NCI-H187 (cell line): Measurements from ENCODE around the gene RMP24.
"Not testable (repeated sequence)": the region's sequence is repeated elsewhere in the genome, so short reads cannot be mapped to it uniquely, and the experiment has no call there.

ENCODE experiments used
- DNase-seq, 2 experiments: peaks; one replicate each; lab custom pipeline; 2025; lab: John Stamatoyannopoulos, UW

RMP24 gene

DNA sequence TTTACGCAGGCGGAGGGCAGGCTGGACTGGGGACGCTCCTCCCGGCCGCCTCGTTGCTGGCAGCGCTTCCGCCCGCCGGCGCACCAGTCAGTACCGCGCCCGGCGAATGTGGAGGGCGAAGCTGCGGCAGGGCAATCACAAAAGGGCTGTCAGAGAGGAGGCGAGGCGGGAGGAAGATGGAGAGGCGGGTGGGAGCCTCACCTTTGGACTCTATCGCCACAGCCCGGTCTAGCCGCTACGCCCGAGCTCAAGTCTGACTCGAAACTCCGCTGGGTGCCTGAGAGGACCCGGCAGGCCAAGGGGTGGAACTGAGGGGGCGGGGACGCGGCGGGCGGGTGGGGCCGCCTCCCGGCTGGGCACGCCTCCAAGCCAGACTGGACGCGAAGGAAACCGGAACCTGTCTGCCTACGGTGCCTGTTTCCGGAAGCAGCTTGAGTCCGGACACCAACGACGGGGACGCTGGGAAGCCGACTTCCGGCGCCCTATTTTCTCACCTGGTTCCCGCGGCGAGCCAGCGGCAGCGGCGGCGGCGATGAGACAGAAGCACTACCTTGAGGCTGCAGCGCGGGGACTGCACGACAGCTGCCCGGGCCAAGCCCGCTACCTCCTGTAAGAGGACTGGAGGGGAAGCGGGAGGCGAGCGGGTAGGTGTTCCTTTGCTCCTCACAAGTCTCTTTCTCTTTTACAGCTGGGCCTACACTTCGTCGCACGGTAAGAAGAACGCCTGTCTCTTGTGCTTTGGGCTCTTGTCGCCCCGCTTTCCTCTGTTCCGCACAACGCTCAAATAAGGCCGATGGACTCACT lies at the start of gene RMP24:
Gene RMP24, plus strand, starts transcription at position 483 of the 804 bp plus-strand sequence.
- peak; percentile 79 to 82 for DNase-seq

DNA sequence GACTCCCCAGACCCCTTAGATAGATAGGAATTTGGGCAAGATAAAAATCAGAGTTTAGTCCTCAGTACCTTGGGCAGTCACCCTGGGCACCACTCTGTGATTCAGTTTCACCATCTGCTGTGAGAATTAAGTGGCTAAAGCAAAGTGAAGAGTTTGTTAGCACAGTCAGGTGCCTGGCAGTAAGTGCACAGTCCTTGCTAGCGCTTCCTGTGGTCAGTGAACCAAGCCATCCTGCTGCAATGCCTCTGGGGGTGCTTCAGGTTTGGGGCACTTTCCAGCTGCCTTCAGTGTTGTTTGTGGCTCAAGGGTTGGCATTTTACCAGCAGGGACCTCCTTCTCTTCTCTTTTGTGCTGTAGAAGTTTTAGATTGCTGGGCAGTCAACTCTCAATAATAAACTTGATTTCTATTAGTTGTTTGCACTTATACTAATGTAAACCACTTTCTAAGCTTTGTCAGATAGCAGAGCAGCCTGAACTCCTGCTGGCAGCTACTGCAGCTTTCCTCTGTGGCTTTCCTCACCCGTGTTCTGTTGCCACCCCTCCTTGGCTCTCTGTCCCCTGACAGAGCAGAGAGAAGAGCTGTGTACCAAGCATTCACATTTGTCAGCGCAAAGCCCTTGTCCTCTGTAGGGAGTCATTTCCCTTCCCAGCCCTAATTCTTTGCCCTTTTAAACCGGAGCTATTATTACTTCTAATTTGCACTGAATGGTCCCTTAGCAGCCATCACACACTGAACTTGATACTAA lies 48.4 kb upstream of the RMP24 start:
- no peak for DNase-seq

DNA sequence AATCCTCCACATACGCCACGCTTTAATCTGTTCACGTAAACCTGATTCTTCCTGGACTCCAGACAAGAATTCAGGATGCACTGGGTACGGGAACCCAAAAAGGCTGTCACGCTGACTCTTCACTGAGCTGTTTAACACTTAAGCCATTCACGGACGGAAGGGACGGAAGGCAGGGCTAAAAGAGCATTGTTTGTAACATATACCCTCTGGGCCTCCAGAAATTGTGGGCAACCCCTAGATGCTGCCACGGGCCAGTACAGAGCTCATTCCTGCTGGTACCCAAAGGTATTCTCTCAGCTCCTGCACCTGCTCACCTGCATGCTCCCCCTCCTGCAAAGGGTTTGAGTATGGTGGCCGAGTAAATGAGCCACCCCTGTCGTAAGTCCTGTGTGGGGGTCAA lies 45.6 kb upstream of the RMP24 start:
- no peak for DNase-seq

DNA sequence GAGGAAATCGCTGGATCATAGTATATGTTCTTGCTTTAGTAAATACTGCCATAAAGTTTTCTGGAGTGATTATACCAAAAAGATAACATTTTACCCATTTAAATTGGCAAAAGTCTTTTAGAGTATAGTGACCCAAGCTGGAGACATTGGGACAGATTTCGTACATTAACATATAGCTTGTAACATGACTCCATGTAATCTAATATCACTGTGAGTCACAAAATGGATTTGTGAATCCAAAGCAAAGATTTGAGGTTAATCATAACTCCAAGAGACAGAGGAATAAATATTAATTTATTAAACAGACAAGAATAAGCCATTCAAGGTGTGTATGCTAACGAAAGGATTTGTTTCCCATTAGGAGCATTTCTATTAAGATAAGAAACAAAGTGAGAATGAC lies 45.0 kb upstream of the RMP24 start:
- no peak for DNase-seq

DNA sequence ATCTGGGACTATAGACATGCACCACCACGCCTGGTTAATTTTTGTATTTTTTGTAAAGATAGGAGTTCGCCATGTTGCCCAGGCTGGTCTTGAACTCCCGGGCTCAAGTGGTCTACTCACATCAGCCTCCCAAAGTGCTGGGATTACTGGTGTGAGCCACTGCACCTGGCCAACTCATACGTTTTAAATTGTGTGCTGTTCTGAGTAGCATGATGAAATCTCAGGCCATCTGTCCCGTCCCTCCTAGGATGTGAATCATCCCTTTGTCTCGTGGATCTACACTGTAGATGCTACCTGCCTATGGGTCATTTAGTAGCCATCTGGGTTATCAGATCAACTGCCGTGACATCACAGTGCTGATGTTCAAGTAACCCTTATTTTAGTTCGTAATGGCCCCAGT lies 38.5 kb upstream of the RMP24 start:
- DNase-seq: no peak

DNA sequence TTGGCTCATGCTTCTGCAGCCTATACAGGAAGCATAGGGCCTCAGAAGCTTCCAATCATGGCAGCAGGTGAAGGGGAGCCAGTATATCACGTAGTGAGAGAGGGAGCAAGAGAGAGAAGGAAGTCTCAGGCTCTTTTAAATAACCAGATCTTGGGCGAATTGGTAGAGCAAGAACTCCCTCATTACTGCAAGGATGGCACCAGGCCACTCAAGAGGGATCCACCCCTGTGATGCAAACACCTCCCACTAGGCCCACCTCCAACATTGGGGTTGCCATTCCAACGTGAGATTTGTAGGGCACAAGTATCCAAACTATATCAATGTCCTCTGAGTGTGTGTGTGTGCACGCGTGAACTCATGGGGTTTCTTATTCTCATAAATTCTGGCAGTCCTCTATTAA lies 37.6 kb upstream of the RMP24 start:
- no peak for DNase-seq

DNA sequence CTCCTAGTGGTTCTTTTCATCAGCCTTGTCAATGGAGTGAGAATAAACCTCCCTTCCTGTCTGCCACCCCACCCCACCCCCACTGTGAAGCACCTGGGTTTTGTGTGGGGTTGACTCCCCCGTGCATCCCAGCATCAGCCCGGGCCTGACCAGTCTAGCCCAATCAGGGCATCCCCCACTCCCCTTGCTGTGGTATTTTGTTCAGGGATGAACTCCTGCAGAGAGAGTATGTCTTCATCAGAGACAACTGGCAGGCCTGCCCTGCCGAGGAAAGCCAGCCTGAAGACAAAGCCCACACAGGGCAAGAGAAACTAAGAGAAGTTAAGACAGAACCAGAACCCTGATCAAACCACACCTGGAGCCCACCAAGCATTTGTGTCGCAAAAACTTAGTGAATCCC lies 36.7 kb upstream of the RMP24 start:
- DNase-seq: no peak

DNA sequence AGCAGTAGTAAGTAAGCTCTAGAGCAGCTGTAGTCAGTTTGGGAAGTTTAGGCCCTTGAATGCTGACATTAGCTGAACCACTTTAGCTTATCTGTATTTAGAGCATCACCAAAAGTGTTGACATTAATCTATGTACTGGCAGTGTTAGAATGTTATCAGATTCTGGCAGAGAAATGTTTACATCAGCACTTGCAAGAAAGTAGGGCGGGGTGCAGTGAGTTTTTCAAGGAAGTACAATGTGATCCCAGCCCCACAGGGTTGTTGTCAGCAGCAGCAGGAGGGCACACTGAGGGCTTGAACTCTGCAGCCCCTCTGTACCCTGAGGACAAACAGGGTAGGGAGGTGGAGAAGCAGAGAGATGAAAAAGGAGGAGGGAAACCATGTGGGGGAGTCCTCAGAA lies 35.5 kb upstream of the RMP24 start:
- DNase-seq: no peak

DNA sequence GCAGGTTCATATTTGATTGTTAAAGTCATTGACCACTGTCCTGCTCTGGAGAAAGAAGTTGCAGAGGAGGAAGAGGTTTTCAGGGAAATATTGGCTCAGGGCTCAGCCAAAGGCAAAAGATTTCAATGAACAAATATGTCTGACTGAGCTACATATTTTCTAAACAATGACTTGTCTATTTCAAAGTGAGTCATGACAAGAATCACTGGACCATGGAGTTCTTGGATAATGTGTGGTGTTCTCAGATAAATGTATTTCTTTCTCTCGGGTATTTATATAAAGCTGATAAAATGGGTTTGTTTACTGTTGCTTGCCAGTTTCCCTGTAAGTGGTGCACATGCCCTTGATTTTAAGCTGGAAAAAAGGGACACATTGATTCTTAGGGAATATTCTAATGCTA lies 34.3 kb upstream of the RMP24 start:
- no peak for DNase-seq

DNA sequence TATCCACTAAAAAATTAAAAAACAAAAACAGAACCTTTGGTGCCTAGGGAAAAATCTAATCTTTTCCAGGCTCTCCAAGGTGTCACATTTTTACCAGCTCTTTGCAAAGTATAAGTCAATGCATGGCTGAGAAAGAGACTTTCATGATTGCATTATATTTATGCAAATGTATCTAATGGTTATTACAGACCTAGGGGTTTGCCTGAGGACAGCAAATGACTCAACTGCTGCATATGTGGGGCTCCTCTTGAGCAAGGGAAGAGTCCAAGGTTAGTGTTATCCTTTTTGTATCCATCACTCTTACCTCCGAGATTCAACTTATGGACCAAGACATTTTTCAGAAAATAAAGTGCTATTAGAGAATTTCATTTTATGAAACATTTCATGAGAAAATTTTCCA lies 33.9 kb upstream of the RMP24 start:
- DNase-seq: no peak

DNA sequence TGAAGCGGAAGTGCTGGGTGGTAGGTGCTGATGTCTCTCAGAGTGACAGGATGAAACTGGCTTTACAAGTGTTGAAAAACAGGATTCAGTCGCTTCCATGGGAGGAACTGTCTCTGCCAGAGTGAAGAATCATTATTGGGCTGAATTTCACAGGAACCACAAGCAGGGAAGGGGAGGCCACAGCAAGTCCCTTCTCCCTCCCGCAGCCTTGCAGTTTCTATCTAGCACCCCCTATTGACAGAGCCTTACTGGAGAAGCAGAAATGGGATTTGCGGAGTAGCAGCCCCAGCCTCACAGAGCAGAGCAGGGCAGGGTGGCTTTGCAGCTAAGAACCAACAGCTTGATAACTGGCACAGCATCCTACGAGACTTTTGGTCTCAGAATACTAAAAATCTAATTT lies 33.3 kb upstream of the RMP24 start:
- no peak for DNase-seq

DNA sequence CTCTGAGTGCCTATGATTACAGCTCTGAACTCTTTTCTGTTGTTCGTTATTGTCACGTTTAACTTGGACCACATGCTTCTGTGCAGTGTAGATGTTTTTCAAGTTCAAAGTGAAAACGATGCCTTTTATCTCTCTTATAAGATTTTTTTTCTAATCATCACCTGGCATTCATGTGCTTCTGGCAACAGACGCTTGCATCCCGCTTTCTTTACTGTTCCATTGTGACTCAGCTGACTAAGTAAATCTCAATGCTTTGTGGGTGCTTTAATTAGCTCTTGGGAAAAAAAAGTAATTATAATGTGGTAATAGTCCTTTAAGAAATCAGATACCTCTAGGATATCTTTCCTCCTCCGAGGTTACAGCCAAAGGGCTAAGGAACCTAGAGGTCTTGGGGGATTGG lies 31.2 kb upstream of the RMP24 start:
- DNase-seq: no peak

DNA sequence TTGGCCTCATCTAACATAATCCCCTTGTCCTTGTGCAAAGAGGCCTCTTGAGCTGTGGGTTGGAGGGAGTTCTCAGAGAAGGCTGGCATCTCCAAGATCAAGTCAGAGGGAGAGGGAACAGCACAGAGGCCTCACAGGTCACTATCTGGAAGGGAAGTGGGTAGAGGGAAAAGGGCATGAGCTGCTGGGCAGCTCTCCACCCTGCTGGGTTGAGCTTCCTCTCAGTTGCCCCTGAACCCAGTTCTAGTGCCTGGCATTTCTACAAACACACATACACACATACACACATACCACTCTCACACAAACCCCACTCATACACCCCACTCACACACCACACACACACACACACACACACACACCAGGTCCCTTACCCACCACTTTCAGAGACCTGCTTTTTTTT lies 30.3 kb upstream of the RMP24 start:
- no peak for DNase-seq

DNA sequence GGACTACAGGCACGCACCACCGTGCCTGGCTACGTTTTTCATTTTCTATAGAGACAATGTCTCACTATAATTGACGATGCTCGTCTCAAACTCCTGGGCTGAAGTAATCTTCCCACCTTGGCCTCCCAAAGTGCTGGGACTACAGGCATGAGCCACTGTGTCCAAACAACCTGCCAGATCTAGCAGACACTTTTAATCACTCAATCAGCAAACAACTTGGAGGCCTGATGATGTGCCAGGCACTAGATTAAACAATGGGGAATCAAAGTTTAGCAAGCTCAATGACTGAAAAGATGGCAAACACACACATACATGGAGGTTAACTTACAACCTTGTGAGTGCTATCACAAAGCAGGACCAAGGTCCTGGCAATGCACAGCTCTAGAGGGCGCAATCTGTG lies 29.8 kb upstream of the RMP24 start:
- DNase-seq: no peak

DNA sequence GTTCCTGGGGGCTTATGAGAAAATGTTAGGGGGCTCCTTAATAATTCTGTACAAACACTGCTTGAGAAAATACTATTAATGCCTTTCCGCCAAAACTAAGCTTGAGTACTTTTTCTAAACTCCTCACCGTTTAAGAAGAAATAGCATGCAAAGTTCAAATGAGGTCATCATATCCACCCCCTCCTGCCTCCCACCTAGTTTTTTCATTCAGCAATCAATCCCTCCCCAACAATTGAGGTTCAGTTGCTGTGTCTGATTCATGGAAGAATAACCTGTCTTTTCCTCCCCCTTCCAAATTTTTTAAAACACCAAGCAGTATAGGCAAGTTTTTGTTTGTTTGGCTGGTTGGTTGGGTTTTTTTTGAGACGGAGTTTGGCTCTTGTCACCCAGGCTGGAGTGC lies 24.4 kb upstream of the RMP24 start:
- no peak for DNase-seq

DNA sequence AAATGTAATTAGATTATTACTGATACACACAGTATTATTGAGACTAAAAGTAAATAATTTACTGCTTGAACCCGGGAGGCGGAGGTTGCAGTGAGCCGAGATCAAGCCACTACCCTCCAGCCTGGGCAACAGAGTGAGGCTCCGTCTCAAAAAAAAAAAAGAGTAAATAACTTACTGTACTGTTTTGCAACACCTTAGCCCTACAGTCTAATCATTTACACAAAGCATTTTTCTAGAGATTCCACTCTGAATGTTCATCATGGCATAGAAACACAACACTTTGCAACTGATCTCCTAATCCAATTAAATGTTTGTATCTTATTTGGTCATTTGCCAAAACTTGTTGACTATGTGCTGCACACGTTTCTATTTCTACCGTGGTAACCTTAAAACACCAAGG lies 23.4 kb upstream of the RMP24 start:
- DNase-seq: no peak

DNA sequence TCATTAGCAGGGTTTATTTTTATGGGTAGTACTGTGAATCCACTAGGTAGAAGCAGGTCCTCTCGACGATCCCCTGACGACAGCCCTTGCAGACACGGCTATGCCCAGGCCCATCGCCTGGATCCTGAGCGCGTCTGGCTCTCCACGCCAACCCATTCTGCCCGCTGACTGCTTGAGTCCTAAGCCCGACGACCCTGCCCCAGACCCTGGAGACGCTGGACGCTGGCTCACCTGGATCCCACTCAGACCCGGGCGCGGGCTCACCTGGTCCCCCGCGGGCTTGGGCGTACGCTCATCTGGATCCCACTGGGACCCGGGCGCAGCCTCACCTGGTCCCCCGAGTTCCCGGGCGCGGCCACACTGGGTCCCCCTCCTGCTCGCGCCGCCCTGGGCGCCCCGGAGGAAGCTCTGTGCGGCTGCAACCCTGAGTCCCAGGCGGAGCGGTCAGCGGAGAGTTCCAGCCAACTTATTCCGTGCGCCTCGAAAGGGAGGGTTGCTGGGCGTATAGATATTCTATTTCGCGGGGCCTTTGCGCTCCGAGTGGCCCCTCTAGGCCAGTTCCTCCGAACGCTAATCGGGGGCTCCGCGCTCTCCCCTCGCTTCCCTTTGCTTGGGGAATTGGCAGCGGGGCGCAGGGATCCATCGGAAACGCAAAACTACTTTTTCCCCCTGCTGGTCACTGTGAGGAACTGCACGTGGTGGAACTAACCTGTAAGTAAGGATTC lies 22.4 kb upstream of the RMP24 start:
- DNase-seq: peak; percentile 8 to 12

DNA sequence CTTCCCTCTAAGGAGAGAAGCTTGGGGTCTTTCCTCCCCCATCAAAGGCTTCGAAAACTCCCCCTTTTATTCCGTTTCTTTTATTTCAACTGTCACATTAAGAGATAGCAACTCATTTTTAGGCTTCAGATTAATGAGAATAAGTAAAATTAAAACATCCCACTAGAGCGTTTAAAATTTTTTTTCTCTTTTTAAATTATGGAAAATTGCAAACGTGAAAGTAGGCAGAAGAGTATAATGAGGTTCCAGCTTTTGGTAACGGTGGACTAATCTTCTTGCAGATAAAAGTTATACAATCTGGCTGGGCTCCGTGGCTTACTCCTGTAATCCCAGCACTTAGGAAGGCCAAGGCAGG lies 21.9 kb upstream of the RMP24 start:
- no peak for DNase-seq

DNA sequence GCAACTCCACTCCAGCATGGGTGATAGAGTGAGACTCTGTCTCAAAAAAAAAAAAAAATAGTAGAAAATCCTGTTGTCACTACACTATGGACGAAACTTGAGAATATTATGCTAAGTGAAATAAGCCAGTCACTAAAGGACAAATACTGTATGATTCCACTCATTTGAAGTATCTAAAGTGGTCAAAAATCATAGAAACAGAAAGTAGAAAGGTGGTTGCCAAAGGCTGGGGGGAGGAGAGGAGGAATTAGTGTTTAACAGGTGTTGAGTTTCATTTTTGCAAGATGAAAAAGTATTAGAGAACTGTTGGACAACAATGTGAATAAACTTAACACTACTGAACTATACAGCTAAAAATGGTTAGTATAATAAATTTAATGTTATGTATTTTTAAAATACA lies 18.8 kb upstream of the RMP24 start:
- no peak for DNase-seq

DNA sequence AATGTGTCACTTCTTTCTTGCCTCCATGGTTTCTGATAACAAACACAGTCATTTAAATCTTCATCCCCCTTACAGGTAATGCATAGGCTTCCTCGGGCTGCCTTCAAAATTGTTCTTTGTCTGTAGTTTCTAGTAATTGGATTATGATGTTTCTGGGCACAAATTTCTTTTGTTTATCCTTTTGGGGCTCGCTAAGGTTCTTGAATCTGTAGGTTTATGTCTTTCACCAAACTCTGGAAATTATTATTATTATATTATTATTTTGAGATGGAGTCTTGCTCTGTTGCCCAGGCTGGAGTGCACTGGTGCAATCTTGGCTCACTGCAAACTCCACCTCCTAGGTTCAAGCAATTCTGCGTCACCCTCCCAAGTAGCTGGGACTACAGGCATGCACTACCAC lies 16.3 kb upstream of the RMP24 start:
- no peak for DNase-seq

DNA sequence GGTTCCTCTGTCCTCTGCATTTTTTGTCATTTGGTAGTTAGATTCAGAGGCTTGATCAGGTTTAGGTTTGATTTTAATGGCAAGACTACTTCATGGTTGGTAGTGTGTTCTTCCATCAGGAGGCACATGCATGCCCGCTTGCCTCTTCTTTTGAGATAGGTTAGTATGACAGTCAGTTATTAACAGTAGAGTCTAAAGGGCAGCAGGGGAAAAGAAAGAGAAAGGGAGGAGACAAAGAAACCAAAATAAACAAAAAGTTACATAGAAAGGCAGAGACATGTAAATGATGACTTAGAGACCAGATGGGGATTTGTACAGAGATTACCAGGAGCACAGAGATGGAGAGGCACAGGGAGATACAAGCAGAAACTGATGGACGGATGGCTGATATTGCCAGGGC lies 10.2 kb upstream of the RMP24 start:
- no peak for DNase-seq

DNA sequence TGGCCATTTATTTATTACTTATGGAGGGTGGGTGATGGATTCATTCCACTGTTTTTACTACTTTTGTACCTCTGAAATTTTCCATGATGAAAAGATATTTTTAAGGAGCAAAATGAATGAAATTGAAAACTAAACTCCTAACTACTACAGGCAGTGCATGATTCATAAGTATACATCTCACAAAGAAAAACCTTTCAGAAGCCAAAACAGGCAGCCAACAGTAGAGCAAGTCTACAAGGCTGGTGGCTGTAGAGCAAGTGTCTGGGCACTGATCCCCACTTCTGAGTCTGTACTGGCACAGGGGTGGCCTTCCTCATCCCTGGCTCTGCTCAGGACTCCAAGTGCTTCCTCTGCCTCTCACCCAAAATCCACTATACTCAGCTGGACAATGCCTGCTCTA lies 8.2 kb upstream of the RMP24 start:
- no peak for DNase-seq

DNA sequence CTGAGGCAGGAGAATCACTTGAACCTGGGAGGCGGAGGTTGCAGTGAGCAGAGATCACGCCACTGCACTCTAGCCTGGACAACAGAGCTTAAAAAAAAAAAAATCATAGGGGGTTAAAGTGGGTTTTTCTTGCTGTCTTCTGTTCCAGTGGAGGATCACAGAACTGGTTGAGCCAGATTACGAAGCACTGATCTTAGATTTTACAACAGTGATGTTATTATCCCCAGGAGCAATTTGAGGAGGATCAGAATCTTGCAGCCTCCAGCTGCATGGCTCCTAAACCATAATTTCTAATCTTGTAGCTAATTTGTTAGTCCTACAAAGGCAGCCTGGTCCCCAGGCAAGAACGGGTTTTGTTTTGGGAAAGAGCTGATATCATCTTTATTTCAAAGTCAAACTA lies 4.6 kb upstream of the RMP24 start:
- DNase-seq: not testable (repeated sequence)
